ENCODE results near the gene DLK1.

- TF ChIP-seq GTF2F1 (IDR thresholded peaks at IDR 0.05; ENCODE audit: low read length) (no peak), TRIM24 (CRISPR knock-in tag; IDR thresholded peaks at IDR 0.05) (no peak), NFRKB (IDR thresholded peaks at IDR 0.05) (no peak), POLR2AphosphoS5 (IDR thresholded peaks at IDR 0.05; ENCODE audit: low read depth, low read length) (no peak), CTCF (CRISPR knock-in tag; IDR thresholded peaks at IDR 0.05) (no peak), ZNF639 (CRISPR knock-in tag; conservative IDR thresholded peaks at IDR 0.05) (no peak), AKAP8 (CRISPR knock-in tag; IDR thresholded peaks at IDR 0.05) (no peak), NR2F6 (IDR thresholded peaks at IDR 0.05) (no peak), NR2F6 (CRISPR knock-in tag; IDR thresholded peaks at IDR 0.05) (no peak), EP300 (IDR thresholded peaks at IDR 0.05; ENCODE audit: low read depth in 2 of 2, low read length in 2 of 2) (no peak), EP300 (CRISPR knock-in tag; IDR thresholded peaks at IDR 0.05; ENCODE audit: borderline replicate concordance) (no peak), RFX5 (IDR thresholded peaks at IDR 0.05; ENCODE audit: low read depth, low read length) (no peak), ZC3H4 (CRISPR knock-in tag; IDR thresholded peaks at IDR 0.05; ENCODE audit: borderline replicate concordance) (no peak), EZH2 (conservative IDR thresholded peaks at IDR 0.05; ENCODE audit: low read depth, low read length) (no peak)
These were observed 4.3 kb upstream of the DLK1 start for GRCh38 chr14:100722367-100722766.
